Measurements from ENCODE around the gene SUPT4H1. TPM values are rescaled to one million over a fixed set of nuclear protein-coding genes. Genes with fewer than 3 reads are reported as not detected.

Gene SUPT4H1
- polyA plus RNA-seq, 1 donor, result 94.6 TPM

DNA sequence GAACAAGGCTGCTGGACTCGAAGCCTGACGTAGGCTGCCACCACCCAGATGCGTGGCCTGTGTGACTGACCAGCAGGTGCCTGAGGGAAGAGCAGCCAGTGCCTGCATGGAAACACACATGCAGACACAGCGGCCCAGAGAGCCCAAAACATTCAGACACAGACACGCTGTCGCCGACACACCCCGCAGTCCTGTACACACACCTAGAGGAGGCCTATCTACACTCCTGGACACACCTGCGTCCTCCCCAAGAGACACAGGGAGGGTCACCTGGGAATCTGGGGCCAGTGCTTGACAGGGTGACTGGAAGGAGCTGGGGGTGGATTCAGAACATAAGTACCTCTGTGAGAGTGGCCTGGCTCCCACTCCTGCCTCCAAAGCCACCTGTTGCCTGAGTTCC, 17.3 kb downstream of the SUPT4H1 start:
- Histone ChIP-seq H3K4me3 (ENCODE audit: low read length) (no peak overlapping the region), H3K27me3 (ENCODE audit: control insufficient read depth, insufficient read depth, low read length) (no peaks in the 10 kb centered on the region), H3K27ac (ENCODE audit: low read length) (no peak overlapping the region), H3K36me3 (ENCODE audit: control insufficient read depth, insufficient read depth, low read length) (no peaks in the 10 kb centered on the region), H3K9me3 (ENCODE audit: control insufficient read depth, low read depth, low read length) (no peaks in the 10 kb centered on the region), H3K4me1 (ENCODE audit: control insufficient read depth, insufficient read depth, low read length) (peaks cover 27% of the 10 kb centered on the region)
- no peak for DNase-seq
- WGBS (ENCODE audit: insufficient coverage, low lambda C conversion rate), result no CpG with 5 or more reads among the region's 9 CpGs

DNA sequence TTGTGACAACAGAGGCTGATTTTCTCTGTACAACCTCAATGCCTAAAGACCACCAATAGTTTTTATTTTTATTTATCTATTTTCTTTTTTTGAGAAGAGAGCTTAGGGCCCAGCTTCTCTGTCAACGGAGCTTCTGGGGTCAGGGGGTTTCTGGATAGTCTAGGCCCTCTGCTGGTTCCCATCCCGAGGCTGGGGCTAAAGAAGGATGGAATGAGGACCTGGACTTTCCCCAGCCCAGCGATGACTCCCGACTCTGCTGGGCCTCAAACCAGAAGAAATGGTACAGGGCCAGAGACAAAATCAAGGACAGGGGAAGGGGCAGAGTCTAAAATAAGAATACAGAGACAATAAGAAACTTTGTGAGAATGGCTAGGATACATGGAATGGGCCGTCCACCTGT, 17.7 kb downstream of the SUPT4H1 start:
- H3K27me3 ChIP-seq (ENCODE audit: control insufficient read depth, insufficient read depth, low read length), result peaks cover 3% of the 10 kb centered on the region
- H3K4me3 ChIP-seq (ENCODE audit: low read length), result no peak overlapping the region
- DNase-seq, result no peak
- H3K9me3 ChIP-seq (ENCODE audit: control insufficient read depth, low read depth, low read length), result no peaks in the 10 kb centered on the region
- peaks cover 23% of the 10 kb centered on the region for H3K4me1 ChIP-seq (ENCODE audit: control insufficient read depth, insufficient read depth, low read length)
- no peaks in the 10 kb centered on the region for H3K36me3 ChIP-seq (ENCODE audit: control insufficient read depth, insufficient read depth, low read length)
- no peak overlapping the region for H3K27ac ChIP-seq (ENCODE audit: low read length)
- WGBS (ENCODE audit: insufficient coverage, low lambda C conversion rate), result no CpG with 5 or more reads among the region's 5 CpGs

DNA sequence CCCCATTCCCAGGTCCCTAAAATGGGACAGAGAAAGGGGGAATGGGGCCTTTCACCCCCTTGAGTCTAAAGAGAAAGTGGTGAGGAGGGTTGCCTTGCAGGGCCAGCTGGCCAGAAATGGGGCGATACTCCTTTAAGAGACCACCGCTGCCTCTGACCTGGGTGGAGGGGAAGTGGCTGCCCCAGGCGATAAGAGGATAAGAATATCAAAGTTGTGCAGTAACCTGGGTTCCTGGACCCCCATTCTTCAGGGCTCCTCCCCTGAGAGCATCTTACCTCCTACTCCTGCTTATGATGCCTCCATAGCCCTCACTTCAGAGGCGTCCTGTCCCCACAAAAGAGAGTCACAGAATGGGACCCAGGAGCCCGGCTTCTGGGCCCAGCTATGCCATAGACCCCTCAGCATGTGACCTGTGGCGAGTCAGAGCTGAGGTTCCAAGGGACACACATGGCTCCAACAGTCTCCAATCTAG, 18.2 kb downstream of the SUPT4H1 start:
- peaks cover 20% of the 10 kb centered on the region for H3K4me1 ChIP-seq (ENCODE audit: control insufficient read depth, insufficient read depth, low read length)
- DNase-seq, result no peak
- peaks cover 6% of the 10 kb centered on the region for H3K27me3 ChIP-seq (ENCODE audit: control insufficient read depth, insufficient read depth, low read length)
- H3K27ac ChIP-seq (ENCODE audit: low read length), result no peak overlapping the region
- H3K36me3 ChIP-seq (ENCODE audit: control insufficient read depth, insufficient read depth, low read length), result no peaks in the 10 kb centered on the region
- no peak overlapping the region for H3K4me3 ChIP-seq (ENCODE audit: low read length)
- no peaks in the 10 kb centered on the region for H3K9me3 ChIP-seq (ENCODE audit: control insufficient read depth, low read depth, low read length)
- WGBS (ENCODE audit: insufficient coverage, low lambda C conversion rate), result no CpG with 5 or more reads among the region's 6 CpGs

DNA sequence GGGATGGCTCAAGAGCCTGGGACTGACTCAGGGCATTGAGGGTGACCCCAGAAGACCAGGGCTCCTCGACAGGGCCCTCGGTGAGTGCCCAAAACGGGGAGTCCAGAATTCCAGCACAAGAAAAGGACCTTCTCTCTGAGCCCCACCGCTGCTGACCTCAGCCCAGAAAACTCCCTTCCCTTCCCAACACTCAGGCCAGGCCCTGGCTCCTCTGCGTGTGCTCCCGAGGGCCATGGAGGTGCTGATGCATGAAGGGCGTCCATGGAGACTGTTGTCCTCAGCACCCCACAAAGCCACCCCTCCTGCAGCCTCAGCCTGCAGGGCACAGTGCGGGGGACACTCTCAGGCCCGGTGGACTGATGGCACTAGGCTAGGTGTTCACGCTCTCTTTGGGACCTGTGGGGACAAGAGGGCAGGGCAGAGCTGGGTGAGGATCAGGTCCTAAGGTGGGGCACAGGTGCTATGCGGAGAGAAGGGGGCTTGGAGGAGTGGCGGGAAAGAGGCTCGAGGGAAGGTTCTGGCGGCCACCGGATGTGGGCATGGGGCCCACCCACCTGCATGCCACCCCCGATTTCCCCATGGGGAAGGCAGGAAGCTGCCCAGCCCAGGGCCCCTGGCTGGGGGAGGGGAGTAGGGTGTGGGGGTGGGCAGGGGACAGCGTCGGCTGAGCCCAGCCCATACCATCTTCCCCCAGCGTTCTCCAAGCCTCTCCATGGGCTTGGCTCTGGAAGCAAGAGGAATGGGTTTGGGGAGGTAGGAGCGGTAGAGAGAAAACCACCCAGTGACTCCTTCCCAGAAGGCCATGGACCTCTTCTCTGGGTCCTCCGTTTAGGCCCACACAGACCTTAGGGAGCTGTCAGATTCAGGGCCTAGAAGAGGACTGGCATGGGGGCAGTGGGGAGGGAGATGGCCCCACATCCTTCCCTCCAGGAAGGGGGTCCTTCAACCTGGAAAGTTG, 18.9 kb downstream of the SUPT4H1 start:
- peaks cover 15% of the 10 kb centered on the region for H3K4me1 ChIP-seq (ENCODE audit: control insufficient read depth, insufficient read depth, low read length)
- peaks cover 11% of the 10 kb centered on the region for H3K27me3 ChIP-seq (ENCODE audit: control insufficient read depth, insufficient read depth, low read length)
- H3K36me3 ChIP-seq (ENCODE audit: control insufficient read depth, insufficient read depth, low read length), result no peaks in the 10 kb centered on the region
- no peaks in the 10 kb centered on the region for H3K9me3 ChIP-seq (ENCODE audit: control insufficient read depth, low read depth, low read length)
- H3K27ac ChIP-seq (ENCODE audit: low read length), result no peak overlapping the region
- no CpG with 5 or more reads among the region's 21 CpGs for WGBS (ENCODE audit: insufficient coverage, low lambda C conversion rate)
- DNase-seq, result no peak
- H3K4me3 ChIP-seq (ENCODE audit: low read length), result peak overlapping the region; percentile 16

DNA sequence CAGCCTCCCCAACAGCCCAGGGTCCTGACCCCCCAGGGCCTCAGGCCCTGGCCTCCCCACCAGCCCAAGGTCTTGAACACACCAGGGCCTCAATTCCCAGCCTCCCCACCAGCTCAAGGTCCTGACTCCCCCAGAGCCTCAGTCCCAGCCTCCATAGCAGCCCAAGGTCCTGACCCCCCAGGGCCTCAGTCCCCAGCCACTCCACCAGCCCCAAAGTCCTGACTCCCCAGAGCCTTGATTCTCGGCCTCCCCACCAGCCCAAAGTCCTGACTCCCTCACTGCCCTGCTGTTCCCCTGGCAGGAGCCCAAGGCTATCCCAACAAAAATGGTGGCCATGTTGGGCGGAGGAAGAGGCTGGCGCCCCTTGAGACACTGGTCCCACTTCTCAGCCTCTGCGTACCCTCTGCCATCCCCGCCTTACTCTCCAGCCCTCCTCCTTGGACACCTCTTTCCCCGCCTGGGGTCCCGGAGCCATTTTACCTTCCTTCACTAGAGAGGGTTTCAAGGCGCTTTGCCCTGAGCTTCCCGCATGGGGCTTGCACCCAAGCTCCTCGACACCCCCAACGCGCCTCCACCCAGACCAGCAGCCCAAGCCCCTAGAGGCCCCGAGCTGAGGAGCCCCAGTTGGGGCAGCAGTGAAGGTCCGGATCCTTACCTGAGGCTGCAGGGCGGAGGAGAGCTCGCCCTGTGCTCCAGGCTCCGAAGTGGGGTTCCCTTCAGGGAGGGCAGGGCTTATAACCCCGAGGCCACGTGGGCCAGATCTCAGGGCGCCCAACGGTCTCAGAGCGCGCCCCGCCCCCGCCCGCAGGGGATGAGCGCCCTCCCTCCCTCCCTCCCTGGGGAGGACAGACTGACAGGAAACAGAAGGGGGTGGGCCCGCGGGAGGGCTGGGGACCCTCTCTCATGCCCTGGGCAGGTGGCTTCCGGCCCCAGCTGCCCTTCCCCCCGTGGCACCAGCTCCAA, 19.9 kb downstream of the SUPT4H1 start:
- peaks cover 13% of the 10 kb centered on the region for H3K27me3 ChIP-seq (ENCODE audit: control insufficient read depth, insufficient read depth, low read length)
- H3K4me1 ChIP-seq (ENCODE audit: control insufficient read depth, insufficient read depth, low read length), result peaks cover 7% of the 10 kb centered on the region
- no peaks in the 10 kb centered on the region for H3K36me3 ChIP-seq (ENCODE audit: control insufficient read depth, insufficient read depth, low read length)
- peak overlapping the region; percentile 26 for H3K27ac ChIP-seq (ENCODE audit: low read length)
- no peak for DNase-seq
- H3K9me3 ChIP-seq (ENCODE audit: control insufficient read depth, low read depth, low read length), result no peaks in the 10 kb centered on the region
- H3K4me3 ChIP-seq (ENCODE audit: low read length), result peak overlapping the region; percentile 30
- no CpG with 5 or more reads among the region's 31 CpGs for WGBS (ENCODE audit: insufficient coverage, low lambda C conversion rate)

DNA sequence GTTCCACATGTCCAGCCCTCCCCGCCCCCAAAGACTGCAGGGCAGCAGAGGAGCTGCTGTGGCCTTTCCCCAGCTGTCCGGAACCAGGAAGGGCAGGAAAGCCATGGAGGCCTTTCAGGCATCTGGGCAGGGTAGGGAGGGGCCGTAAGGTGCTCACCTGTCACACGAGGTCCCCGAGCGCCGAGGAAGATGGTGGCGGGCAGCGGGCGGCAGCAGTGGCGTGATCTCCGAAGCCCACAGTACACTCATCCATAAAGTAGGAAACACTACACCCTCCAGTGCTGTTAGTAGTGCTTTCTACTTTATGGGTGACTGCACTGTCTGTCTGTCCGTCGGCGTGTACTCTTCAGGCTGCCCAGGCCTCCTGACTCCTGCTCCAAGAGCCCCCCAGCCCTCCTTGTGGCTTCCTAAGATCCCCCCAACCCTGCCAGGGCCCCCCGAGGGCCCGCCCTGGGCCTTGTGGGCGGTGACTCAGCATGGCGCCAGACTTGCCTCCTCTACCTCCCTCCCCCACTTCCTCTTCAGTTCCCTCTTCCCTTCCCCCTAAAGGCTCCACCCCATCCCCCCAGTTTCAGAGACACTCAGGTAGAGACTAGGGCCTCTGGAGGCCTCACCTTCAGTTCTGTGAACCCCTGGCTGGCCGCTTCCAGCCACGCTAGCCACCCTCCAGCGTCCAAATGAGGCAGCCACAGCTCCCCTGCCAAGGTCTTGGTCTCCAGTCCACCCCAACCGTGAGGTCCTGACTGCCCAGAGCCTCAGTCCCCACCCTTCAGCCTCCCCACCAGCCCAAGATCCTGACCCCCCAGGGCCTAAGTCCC, 20.8 kb downstream of the SUPT4H1 start:
- Histone ChIP-seq H3K27ac (ENCODE audit: low read length) (peak overlapping the region; percentile 26), H3K4me3 (ENCODE audit: low read length) (peak overlapping the region; percentile 30), H3K36me3 (ENCODE audit: control insufficient read depth, insufficient read depth, low read length) (no peaks in the 10 kb centered on the region), H3K4me1 (ENCODE audit: control insufficient read depth, insufficient read depth, low read length) (peaks cover 5% of the 10 kb centered on the region), H3K27me3 (ENCODE audit: control insufficient read depth, insufficient read depth, low read length) (peaks cover 13% of the 10 kb centered on the region), H3K9me3 (ENCODE audit: control insufficient read depth, low read depth, low read length) (no peaks in the 10 kb centered on the region)
- DNase-seq, result no peak
- WGBS (ENCODE audit: insufficient coverage, low lambda C conversion rate), result no CpG with 5 or more reads among the region's 23 CpGs

DNA sequence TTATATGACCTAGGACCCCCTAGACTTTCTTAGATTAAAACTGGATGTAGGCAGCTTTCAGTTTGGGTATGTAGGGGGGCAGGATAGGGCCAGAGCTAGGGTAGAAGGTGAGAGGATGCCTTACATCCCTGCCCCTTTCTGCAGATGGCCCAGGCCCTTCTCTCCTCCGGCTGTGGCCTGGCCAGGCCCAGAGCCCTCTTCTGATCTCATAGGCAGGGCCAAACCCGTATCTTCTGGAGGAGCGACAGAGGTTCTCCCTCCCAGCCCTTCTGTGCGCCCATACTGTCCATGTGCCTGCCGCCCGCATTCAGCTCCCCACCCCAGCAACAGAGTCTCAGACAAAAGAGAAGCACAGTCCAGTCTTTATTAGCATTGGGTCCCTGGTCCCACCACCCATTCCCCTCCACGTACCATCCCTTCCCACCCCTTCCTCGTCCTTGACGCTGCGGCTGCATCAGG, 21.4 kb downstream of the SUPT4H1 start:
- H3K4me3 ChIP-seq (ENCODE audit: low read length), result peak overlapping the region; percentile 30
- no CpG with 5 or more reads among the region's 10 CpGs for whole genome bisulfite sequencing (ENCODE audit: insufficient coverage, low lambda C conversion rate)
- no peaks in the 10 kb centered on the region for H3K36me3 ChIP-seq (ENCODE audit: control insufficient read depth, insufficient read depth, low read length)
- H3K9me3 ChIP-seq (ENCODE audit: control insufficient read depth, low read depth, low read length), result no peaks in the 10 kb centered on the region
- peaks cover under 1% of the 10 kb centered on the region for H3K4me1 ChIP-seq (ENCODE audit: control insufficient read depth, insufficient read depth, low read length)
- no peak overlapping the region for H3K27ac ChIP-seq (ENCODE audit: low read length)
- no peak for DNase-seq
- H3K27me3 ChIP-seq (ENCODE audit: control insufficient read depth, insufficient read depth, low read length), result peaks cover 13% of the 10 kb centered on the region

DNA sequence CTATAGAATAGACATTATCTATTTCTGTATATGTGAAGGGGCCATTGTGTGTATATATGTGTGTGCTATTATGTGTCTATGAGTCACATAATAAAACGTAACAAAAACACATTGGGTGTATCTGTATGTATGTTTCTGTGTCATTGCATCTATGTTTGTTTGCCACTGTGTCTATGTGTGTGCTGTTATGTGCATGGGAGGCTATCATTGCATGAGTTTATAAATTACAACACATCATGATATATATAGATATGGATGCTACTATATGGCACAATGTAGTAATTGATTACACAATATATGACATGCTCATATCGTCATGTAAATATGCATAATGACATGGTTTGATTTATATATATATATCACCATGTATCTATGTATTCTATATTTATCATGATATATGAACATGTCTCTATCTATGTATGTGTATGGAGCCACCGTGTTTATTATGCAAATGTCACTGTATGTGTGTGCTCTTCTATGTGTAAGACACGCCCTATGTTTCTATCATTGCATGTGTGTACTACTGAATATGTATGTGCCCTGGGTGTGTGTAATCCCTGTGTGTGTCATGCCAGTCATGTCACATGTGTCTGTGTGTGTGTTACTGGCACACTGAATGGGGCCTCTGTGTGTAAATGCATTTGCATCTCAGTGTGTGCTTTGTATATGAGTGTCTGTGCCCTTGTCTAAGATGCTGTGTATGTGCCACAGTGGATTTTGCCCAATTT, 22.0 kb downstream of the SUPT4H1 start:
- H3K4me3 ChIP-seq (ENCODE audit: low read length), result peak overlapping the region; percentile 30
- no peak for DNase-seq
- no peaks in the 10 kb centered on the region for H3K9me3 ChIP-seq (ENCODE audit: control insufficient read depth, low read depth, low read length)
- no peak overlapping the region for H3K27ac ChIP-seq (ENCODE audit: low read length)
- H3K27me3 ChIP-seq (ENCODE audit: control insufficient read depth, insufficient read depth, low read length), result peaks cover 16% of the 10 kb centered on the region
- H3K36me3 ChIP-seq (ENCODE audit: control insufficient read depth, insufficient read depth, low read length), result no peaks in the 10 kb centered on the region
- H3K4me1 ChIP-seq (ENCODE audit: control insufficient read depth, insufficient read depth, low read length), result peaks cover 4% of the 10 kb centered on the region
- 83% methylated on average over 1 of the region's 4 CpGs for WGBS (ENCODE audit: insufficient coverage, low lambda C conversion rate)

DNA sequence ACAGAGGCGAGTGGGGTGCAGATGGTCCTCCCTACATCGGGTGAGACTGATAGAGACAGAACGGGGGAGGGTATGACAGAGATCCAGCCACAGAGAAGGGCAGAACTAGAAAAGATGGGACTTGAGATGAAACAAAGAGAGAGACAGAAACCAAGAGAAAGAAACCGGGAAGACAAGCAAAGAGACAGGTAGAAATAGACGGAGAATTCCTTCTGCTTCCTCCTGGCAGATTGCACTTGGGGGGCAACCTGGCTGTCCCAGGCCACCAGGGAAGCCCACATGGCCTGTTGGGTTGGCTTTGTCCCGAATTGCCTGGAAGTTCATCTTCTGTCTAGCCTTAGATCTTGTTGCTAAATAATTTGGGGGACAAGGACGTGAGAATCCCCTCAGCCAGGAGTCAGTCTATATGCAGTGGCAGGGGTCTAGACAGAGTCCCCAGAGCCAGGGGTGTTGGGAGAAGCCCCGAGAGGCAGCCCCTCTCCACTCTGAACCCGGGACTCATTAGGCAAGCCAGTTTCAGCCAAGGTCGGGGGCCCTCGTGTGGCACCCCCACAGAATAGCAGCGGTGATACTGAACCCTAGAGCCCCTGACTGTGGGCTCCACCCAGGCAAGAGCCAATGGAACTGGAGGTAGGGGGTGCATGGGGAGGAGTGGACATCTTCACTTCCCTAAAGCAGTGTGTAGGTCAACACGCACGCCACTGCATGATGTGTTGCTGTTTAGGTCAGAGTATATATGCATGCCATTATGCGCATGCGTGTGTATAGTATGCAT, 22.8 kb downstream of the SUPT4H1 start:
- WGBS (ENCODE audit: insufficient coverage, low lambda C conversion rate), result 83% methylated on average over 3 of the region's 16 CpGs
- Histone ChIP-seq H3K4me3 (ENCODE audit: low read length) (no peak overlapping the region), H3K4me1 (ENCODE audit: control insufficient read depth, insufficient read depth, low read length) (peaks cover 6% of the 10 kb centered on the region), H3K27me3 (ENCODE audit: control insufficient read depth, insufficient read depth, low read length) (peaks cover 17% of the 10 kb centered on the region), H3K27ac (ENCODE audit: low read length) (no peak overlapping the region), H3K9me3 (ENCODE audit: control insufficient read depth, low read depth, low read length) (no peaks in the 10 kb centered on the region), H3K36me3 (ENCODE audit: control insufficient read depth, insufficient read depth, low read length) (no peaks in the 10 kb centered on the region)
- no peak for DNase-seq

Measured in large intestine (tissue), 3 donors.